ENCODE results near the gene TULP4.
"Not testable (repeated sequence)": the region's sequence is repeated elsewhere in the genome, so short reads cannot be mapped to it uniquely, and the experiment has no call there.

TULP4 gene

GRCh38 chr6:158507174-158507573 lies 194.9 kb downstream of the TULP4 start:
- DNase-seq: no peak

- DNase-seq: no peak
Measured at GRCh38 chr6:158508450-158508849, 196.2 kb downstream of the TULP4 start.

DNA sequence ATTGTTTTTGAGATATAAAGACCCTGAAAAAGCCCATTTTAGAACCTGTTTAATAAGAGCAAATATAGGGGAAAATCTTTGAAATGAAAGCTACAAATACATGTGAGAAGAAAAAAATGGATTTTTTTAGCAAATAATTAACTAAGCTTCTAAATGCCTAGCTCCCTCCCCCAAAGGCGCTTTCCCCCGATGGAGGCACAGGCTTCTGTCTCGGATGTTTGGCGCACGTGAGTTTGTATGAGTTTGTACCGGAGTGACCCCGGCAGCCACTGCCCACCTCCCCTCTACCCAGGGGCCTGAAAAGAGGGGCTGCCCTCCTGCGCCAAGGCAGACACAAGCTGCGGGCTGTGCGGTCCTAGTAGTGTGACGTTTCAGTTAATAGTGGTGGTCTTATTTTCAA lies 197.2 kb downstream of the TULP4 start:
- no peak for DNase-seq

DNA sequence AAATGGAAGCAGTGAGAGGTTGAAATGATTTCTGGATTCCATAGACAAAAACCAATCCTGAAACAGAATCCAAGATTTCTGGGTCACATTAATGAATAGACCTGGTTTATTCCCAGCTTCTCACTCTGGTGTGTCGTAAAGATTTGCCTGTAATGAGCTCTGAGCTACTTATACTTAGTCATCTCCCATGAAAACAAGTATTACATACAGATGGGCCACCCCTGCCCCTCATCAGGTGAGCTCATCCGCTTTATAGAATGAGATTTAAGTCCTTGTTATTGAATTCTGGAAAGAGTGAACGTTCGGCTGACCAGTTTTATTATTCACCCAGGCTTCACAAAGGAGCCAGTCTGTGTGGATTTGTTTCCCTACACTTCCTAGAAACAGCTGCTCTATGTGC lies 200.5 kb downstream of the TULP4 start:
- DNase-seq: no peak

DNA sequence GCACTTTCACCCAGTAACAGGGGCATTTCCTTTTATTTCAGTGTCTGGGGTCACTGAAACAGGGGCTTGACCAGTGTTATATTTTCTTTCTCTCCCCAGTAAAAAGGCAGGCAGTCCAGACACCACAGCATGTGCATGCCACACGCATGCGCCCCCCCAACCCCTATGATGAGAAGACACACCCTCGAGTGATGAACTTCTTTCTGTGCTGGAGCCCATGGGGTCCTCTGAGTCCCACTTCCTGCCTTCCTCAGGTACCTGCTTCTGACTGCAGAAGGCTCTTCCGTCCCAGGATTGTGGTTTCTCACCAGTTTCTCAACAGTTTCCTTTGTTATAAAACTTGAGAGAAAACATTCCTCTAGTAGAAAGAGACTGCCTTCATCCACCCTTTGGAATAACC lies 201.9 kb downstream of the TULP4 start:
- no peak for DNase-seq

DNA sequence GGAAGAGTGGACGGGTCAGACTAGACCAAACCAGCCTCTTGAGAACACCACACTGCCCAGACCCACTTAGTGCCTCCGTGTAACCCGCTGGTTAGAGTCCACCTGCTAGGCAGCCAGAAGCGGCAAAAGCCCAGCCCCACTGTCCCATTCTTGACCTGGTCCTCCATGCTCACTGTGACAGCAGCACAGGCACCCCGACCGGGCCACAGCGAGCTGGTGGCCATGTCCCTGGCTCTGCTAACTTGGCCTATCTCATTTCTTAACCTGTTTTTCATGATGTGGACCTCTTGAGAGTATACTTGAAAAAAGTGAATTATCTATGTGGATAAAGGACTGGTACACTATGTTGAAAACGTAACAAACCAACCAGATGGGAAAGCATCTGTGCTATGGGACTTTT lies 202.7 kb downstream of the TULP4 start:
- DNase-seq: no peak

DNA sequence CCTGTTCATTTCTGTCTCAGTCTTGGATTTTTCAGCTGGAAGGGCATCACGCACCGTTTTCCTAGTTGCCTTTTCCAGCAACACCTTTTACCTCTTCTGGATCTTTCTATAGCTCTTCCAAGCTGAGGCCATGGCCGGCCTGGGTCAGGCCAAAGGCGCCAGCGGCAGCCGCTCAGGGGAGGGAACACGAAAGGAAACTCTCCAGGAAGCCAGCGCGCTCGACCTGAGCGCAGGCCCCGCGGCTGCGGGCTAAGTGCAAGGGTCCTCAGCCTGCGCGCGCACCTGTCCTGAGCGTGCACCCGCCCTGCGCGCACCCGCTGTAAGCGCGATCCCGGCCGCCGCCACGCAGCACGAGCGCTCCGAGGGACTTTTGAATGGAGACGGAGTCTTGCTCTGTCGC lies 203.8 kb downstream of the TULP4 start:
- DNase-seq: no peak

- no peak for DNase-seq
Measured at GRCh38 chr6:158517038-158517437, 204.8 kb downstream of the TULP4 start.

GRCh38 chr6:158517581-158517980 lies 205.3 kb downstream of the TULP4 start:
- DNase-seq: no peak

DNA sequence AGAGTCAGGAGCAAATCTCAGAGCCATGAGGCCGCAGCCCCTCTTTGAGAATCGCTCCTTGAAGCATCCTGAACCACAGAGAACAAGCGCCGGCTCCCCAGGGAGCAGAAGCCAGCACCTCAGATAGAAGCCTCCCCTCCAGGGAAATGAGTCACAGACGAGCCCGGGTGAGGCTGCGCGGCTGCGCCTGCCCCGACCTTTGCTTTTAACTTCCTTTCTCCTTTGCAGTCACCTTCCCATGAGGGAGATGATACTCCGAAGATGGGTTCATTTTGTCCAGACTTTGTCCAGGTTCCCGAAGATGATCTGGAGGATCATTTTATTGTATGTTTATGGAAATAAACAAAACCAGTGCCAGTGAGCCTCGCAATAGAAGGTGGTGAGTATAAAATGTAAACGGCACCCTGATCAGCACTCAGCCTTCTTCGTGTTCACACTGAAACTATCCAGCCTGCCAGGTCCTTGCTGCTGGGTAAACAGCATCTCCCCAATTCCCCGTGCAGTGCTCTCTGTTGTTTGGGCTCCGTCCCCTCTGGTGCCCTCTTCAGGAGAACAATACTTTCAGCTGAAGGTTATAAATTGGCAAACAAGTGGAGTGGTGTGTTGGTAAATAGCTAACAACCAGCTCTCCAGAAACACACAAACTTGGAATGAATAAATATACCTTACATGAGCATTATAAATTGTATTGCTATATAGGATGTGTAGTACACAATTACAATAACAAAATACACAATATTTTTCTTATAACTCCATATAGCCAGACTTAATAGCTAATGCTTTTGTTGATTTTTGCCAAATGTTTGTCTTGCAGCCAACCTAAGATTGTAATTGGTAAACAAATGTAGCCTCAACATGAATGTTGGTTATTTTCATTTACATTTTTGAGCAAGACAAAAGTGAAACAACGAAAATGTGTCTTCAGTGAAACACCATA lies 206.2 kb downstream of the TULP4 start:
- DNase-seq: peak; percentile 43 to 49

GRCh38 chr6:158519300-158519699 lies 207.0 kb downstream of the TULP4 start:
- no peak for DNase-seq

DNA sequence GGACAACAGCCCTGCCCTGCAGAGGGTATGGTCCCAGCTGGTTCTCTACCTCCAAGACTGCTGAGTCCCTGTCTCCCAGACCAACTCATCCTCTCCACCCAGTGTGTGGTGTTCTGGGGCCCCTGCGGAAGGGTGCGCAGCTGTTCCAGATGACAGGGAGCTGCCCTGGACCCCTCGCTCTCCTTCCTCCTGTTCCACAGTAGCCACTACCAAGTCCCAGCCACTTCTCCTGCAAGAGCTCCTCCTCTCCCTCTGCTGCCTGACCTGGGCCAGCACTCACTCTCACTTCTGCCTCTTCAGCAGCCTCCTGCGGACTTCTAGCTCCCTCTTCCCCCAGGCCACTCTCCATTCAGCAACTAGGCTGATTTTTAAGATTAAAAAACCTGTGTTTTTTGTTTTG lies 207.5 kb downstream of the TULP4 start:
- no peak for DNase-seq

DNA sequence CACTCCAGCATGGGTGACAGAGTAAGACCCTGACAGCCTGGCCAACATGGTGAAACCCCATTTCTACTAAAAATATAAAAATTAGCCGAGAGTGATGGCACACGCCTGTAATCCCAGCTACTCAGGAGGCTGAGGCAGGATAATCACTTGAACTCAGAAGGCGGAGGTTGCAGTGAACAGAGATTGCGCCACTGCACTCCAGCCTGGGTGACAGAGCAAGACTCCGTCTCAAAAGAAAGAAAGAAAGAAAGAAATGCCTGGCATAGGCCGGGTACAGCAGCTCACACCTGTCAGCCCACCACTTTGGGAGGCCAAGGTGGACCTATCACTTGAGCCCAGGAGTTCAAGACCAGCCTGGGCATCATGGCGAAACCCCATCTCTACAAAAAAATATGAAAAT lies 208.7 kb downstream of the TULP4 start:
- DNase-seq: not testable (repeated sequence)

GRCh38 chr6:158521759-158522158 lies 209.5 kb downstream of the TULP4 start:
- no peak for DNase-seq

DNA sequence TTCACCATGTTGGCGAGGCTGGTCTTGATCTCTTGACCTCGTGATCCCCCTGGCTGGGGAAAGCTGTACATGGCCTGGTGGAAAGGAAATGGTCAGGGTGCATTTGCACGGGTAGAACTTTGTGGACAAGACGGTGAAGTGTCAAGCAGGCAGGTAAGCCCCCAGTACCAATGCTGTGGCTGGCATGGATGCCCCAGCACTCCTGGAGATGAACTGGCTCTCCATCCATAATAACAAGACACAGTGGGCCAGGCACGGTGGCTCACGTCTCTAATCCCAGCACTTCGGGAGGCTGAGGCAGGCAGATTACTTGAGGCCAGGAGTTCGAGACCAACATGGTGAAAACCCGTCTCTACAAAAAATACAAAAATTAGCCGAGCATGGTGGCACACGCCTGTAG lies 210.4 kb downstream of the TULP4 start:
- DNase-seq: no peak

DNA sequence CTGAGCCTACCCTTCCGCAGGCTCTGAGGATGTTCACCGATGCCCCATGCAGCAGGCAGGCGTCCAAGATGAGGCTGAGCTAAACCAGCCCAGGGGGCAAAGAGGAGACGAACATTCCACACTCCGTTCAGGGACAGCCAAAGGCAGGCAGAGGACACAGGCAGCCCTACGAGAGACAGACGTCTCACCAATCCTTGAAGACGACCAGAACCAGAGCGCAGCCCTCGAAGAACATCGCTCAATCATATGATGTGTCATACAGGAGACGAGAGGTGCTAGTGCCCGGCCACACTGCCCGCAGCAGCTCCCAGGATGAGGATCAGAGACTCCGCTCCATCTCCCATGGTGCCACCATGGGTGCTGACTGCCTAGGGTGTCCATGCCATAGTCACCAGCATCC lies 212.0 kb downstream of the TULP4 start:
- no peak for DNase-seq

- not testable (repeated sequence) for DNase-seq
Measured at GRCh38 chr6:158527858-158528257, 215.6 kb downstream of the TULP4 start.

GRCh38 chr6:158528826-158529225 lies 216.6 kb downstream of the TULP4 start:
- no peak for DNase-seq

DNA sequence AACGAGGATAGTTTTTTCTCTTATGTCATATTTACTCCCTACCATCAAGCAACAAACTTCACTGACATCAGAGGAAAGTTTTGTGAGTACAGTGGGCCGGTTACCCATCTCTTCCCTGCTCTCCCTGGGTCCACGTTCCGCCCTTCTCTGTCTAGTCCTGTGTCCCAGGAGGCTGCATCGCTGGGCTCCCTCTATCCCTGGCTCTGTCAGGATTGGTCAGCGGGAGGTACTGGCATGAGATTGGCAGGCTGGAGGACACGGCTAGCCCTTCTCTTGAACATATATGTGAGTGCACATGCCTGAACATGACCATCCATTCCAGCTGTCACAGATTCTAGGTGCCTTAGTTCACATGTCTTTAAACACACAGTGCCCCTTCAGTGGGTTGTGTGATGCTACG lies 217.4 kb downstream of the TULP4 start:
- DNase-seq: no peak

- DNase-seq: no peak
Measured at GRCh38 chr6:158531566-158531965, 219.3 kb downstream of the TULP4 start.

DNA sequence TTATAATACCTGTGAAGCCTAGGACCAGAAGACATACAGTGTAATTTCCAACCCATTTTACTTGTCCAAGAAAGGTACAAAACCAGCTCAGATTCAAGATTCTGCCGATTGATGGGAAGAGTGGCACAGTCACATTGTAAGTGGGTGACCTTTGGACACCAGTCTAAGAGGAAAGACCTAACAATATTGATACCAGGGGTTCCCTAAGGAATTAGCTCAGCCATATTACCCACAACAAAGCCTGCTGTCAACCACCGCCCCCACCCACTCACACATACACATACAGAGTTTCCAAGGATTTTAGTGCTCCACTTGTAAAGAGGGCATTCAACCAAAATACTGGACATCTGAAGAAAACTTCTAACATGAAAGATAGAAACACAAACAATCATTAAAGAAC lies 219.7 kb downstream of the TULP4 start:
- no peak for DNase-seq

- DNase-seq: peak; percentile 47 to 59
Measured at GRCh38 chr6:158536084-158536890, 224.0 kb downstream of the TULP4 start.

- peak in 1 of 2 donors; percentile 9 for DNase-seq
Measured at GRCh38 chr6:158536891-158537798, 224.9 kb downstream of the TULP4 start.

Data from activated CD4-positive, alpha-beta T cell treated with anti-CD3 and anti-CD28 coated beads for 4 hours (primary cell).